KMS-11 (cell line): ENCODE data around the gene TMEM225B.

ENCODE experiments used
- H2AFZ ChIP-seq: fragments of 200-600 bp; sonication (generic); 2 replicates; pipeline ENCODE4 v1.6.1; 2016; ENCODE audit warnings: antibody characterized with exemption, mixed run types, low read depth
- H3K27ac ChIP-seq: fragments of 200-600 bp; sonication (generic); 2 replicates; pipeline ENCODE4 v1.6.1; 2016; ENCODE audit warnings: mild to moderate bottlenecking, mixed run types
- H3K27me3 ChIP-seq: fragments of 200-600 bp; sonication (generic); 2 replicates; pipeline ENCODE4 v1.6.1; 2017; ENCODE audit warnings: mild to moderate bottlenecking, low read depth, mixed run types, moderate library complexity; ENCODE audit not compliant: insufficient read depth
- H3K36me3 ChIP-seq: fragments of 200-600 bp; sonication (generic); 2 replicates; pipeline ENCODE4 v1.6.1; 2017; ENCODE audit warnings: mild to moderate bottlenecking, mixed run types; ENCODE audit not compliant: insufficient read depth
- H3K4me1 ChIP-seq: fragments of 200-600 bp; sonication (generic); 2 replicates; pipeline ENCODE4 v1.6.1; 2016; ENCODE audit warnings: mild to moderate bottlenecking, low read depth, mixed run types; ENCODE audit not compliant: poor library complexity, severe bottlenecking
- H3K4me2 ChIP-seq: fragments of 200-600 bp; sonication (generic); 2 replicates; pipeline ENCODE4 v1.7.0; 2016; ENCODE audit warnings: mild to moderate bottlenecking, mixed run types
- H3K4me3 ChIP-seq: fragments of 200-600 bp; sonication (generic); IDR thresholded peaks from 2 replicates; pipeline ENCODE4 v1.6.1; 2017; ENCODE audit warnings: low read depth, low read length, mixed read lengths; ENCODE audit not compliant: insufficient read depth
- H3K79me2 ChIP-seq: fragments of 200-600 bp; sonication (generic); 2 replicates; pipeline ENCODE4 v1.6.1; 2016; ENCODE audit warnings: low read depth, mixed run types; ENCODE audit not compliant: insufficient read depth
- H3K9ac ChIP-seq: fragments of 200-600 bp; sonication (generic); 2 replicates; pipeline ENCODE4 v1.6.1; 2016; ENCODE audit warnings: mild to moderate bottlenecking, mixed run types
- H4K20me1 ChIP-seq: fragments of 200-600 bp; sonication (generic); 2 replicates; pipeline ENCODE4 v1.6.1; 2016; ENCODE audit warnings: mild to moderate bottlenecking, mixed run types; ENCODE audit not compliant: insufficient read depth
- TF ChIP-seq, protein P1 (sequence below): fragments of 200-600 bp; sonication (generic); conservative IDR thresholded peaks from 2 replicates; pipeline ENCODE4 v1.6.1; 2017; ENCODE audit warnings: low read depth, mild to moderate bottlenecking, antibody characterized with exemption, low read length, moderate library complexity, mixed read lengths

Gene TMEM225B

DNA sequence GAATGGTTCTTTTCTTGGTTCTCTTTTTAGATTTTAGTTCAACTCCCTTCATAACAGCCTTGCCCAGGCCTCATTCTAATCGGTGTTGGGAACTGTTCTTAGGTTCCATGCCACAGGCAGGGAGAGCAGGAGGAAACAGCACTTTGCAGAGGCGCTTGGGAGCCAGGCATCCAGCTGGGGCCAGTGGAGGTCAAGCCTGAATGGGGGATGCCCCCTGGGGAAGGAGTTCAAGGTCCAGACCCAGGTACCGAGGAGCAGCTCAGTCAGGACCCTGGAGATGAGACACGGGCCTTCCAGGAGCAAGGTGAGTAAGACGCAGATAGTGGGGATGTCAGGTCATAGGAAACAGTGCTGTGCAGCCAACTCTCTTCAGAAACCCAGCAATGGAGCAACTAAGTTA is 23.2 kb downstream of the TMEM225B start:
- Histone ChIP-seq H2AFZ (no peak overlapping the region), H3K4me2 (no peak overlapping the region), H3K79me2 (peaks cover 18% of the 10 kb centered on the region), H3K4me3 (no peak overlapping the region), H3K27me3 (no peaks in the 10 kb centered on the region), H3K4me1 (peaks cover 8% of the 10 kb centered on the region), H3K9ac (no peak overlapping the region), H3K27ac (no peak overlapping the region), H3K36me3 (peaks cover 6% of the 10 kb centered on the region; the same call in 1 of the 2 replicates), H4K20me1 (no peaks in the 10 kb centered on the region)
- TF ChIP-seq, protein P1, sequence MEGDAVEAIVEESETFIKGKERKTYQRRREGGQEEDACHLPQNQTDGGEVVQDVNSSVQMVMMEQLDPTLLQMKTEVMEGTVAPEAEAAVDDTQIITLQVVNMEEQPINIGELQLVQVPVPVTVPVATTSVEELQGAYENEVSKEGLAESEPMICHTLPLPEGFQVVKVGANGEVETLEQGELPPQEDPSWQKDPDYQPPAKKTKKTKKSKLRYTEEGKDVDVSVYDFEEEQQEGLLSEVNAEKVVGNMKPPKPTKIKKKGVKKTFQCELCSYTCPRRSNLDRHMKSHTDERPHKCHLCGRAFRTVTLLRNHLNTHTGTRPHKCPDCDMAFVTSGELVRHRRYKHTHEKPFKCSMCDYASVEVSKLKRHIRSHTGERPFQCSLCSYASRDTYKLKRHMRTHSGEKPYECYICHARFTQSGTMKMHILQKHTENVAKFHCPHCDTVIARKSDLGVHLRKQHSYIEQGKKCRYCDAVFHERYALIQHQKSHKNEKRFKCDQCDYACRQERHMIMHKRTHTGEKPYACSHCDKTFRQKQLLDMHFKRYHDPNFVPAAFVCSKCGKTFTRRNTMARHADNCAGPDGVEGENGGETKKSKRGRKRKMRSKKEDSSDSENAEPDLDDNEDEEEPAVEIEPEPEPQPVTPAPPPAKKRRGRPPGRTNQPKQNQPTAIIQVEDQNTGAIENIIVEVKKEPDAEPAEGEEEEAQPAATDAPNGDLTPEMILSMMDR, result no peak

DNA sequence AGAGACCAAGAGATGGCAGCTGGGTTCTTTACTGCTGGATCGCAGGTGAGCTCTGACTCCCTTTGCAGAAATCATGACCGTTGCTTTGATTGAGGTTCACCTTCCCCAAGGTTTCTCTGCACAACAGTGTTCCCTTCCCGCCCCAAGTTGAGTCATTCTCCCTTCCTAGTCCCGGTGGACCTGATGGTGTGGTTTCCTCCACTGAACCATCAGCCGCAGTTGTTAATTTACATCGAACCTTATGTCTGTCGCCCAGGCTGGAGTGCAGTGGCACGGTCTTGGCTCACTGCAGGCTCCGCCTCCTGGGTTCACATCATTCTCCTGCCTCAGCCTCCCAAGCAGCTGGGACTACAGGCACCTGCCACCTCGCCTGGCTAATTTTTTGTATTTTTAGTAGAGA is 24.5 kb downstream of the TMEM225B start:
- no peaks in the 10 kb centered on the region for H3K27me3 ChIP-seq
- no peak overlapping the region for H3K4me3 ChIP-seq
- H3K4me1 ChIP-seq, result peaks cover 4% of the 10 kb centered on the region
- peaks cover 12% of the 10 kb centered on the region for H3K79me2 ChIP-seq
- no peak overlapping the region for H3K9ac ChIP-seq
- no peak overlapping the region for H3K4me2 ChIP-seq
- H2AFZ ChIP-seq, result no peak overlapping the region
- TF ChIP-seq, protein P1, result no peak
- H4K20me1 ChIP-seq, result no peaks in the 10 kb centered on the region
- peaks cover 6% of the 10 kb centered on the region; the same call in 1 of the 2 replicates for H3K36me3 ChIP-seq
- no peak overlapping the region for H3K27ac ChIP-seq

DNA sequence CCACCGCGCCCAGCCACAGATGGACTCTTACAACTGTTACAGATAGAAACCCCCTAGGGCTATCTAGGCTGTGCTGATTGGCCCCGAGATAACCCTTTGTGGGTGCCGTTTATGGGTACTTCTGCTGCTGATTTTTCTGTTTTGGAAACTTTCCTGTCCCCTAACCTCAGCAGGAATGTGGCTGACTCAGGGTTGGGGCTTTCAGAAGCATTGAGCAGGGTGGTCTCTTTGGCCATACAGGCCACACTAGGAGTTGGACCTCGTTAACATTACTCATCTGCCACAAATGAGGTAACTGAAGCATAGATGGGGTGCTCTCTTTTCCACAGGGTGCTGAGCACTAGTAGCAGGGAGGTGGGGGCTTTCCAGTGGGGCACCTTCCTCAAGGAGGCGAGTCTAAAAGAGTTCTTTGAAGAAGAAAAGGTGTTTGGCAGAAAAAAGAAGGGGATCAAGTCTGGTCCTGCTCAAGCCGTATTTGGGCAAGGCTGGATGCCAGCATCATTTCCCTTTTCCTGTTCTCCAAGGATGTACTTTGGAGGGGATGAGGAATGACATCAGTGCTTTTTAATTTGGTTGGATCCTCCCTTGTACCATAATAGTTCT is 25.1 kb downstream of the TMEM225B start:
- H3K79me2 ChIP-seq, result peaks cover 6% of the 10 kb centered on the region; the same call in 1 of the 2 replicates
- H4K20me1 ChIP-seq, result no peaks in the 10 kb centered on the region
- no peak overlapping the region for H2AFZ ChIP-seq
- H3K4me3 ChIP-seq, result no peak overlapping the region
- H3K27ac ChIP-seq, result no peak overlapping the region
- no peaks in the 10 kb centered on the region for H3K4me1 ChIP-seq
- H3K27me3 ChIP-seq, result no peaks in the 10 kb centered on the region
- H3K4me2 ChIP-seq, result no peak overlapping the region
- peaks cover 6% of the 10 kb centered on the region; the same call in 1 of the 2 replicates for H3K36me3 ChIP-seq
- TF ChIP-seq, protein P1, result no peak
- no peak overlapping the region for H3K9ac ChIP-seq

DNA sequence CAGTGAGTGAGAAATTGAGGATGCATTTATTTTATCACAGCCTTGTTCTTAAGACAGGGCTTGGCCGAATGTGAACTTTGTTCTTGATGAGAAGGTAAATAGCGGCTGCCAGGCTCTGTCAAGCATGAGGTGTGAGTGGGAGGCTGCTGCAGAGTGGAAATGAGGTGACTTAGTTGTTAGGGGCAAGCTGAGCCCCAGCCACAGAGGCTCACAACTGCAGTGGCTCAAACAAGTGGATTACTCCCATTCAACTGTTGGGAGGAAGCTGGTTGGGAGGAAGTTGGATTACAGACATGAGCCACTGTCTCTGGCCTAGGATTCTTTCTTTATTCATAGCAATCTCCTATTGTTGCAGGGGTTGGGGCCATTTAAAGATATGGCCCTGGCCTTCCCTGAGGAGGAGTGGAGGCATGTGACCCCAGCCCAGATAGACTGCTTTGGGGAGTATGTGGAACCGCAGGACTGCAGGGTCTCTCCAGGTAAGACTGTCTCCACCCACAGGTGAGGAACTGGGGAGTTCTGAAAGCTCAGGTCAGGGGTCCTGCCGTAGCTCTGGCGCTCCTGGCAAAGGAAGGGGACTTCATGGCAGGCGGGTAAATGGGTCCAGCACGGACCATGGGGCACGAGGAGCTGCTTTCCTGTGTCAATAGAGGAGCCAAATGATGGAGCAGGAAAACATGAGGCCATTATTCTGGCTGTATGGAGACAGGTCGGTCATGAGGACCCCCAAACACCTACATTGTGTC is 25.8 kb downstream of the TMEM225B start:
- H2AFZ ChIP-seq, result no peak overlapping the region
- TF ChIP-seq, protein P1, result no peak
- H3K27ac ChIP-seq, result no peak overlapping the region
- H3K36me3 ChIP-seq, result peaks cover 6% of the 10 kb centered on the region; the same call in 1 of the 2 replicates
- H3K4me1 ChIP-seq, result no peaks in the 10 kb centered on the region
- H3K4me3 ChIP-seq, result no peak overlapping the region
- no peaks in the 10 kb centered on the region for H4K20me1 ChIP-seq
- H3K79me2 ChIP-seq, result no peaks in the 10 kb centered on the region
- no peak overlapping the region for H3K4me2 ChIP-seq
- H3K27me3 ChIP-seq, result no peaks in the 10 kb centered on the region
- H3K9ac ChIP-seq, result no peak overlapping the region
